HG02938 (cell line): ENCODE results near the gene MEF2C.

Experiments
- ATAC-seq: cut with Tn5 transposase; IDR thresholded peaks from one replicate; pipeline ENCODE4 v1.9.1; 2021; ENCODE audit warnings: mild to moderate bottlenecking, moderate library complexity; ENCODE audit not compliant: unreplicated experiment

MEF2C gene

GRCh38 chr5:88833371-88834130 lies 49.4 kb downstream of the MEF2C start:
- no peak for ATAC-seq

GRCh38 chr5:88831816-88832215 lies 51.2 kb downstream of the MEF2C start:
- no peak for ATAC-seq

- ATAC-seq, result peak; percentile 28
Observed at GRCh38 chr5:88830567-88830966, 52.4 kb downstream of the MEF2C start.

- ATAC-seq, result no peak
Observed at GRCh38 chr5:88829775-88830174, 53.2 kb downstream of the MEF2C start.

- ATAC-seq, result peak; percentile 19
Observed at GRCh38 chr5:88829054-88829453, 53.9 kb downstream of the MEF2C start.

- ATAC-seq, result no peak
Observed at GRCh38 chr5:88827997-88828396, 55.0 kb downstream of the MEF2C start.

- peak; percentile 57 for ATAC-seq
Observed at GRCh38 chr5:88826646-88827585, 56.1 kb downstream of the MEF2C start.

GRCh38 chr5:88825584-88826315 lies 57.2 kb downstream of the MEF2C start:
- ATAC-seq, result no peak

GRCh38 chr5:88824892-88825583 lies 57.9 kb downstream of the MEF2C start:
- ATAC-seq, result no peak

GRCh38 chr5:88824141-88824540 lies 58.8 kb downstream of the MEF2C start:
- ATAC-seq, result no peak

- ATAC-seq, result no peak
Observed at GRCh38 chr5:88823201-88823600, 59.8 kb downstream of the MEF2C start.

GRCh38 chr5:88821161-88821560 lies 61.8 kb downstream of the MEF2C start:
- peak; percentile 35 for ATAC-seq

GRCh38 chr5:88820581-88820980 lies 62.4 kb downstream of the MEF2C start:
- ATAC-seq, result no peak

GRCh38 chr5:88819301-88819999 lies 63.5 kb downstream of the MEF2C start:
- ATAC-seq, result no peak

GRCh38 chr5:88818296-88818695 lies 64.7 kb downstream of the MEF2C start:
- no peak for ATAC-seq

- no peak for ATAC-seq
Observed at GRCh38 chr5:88816195-88816594, 66.8 kb downstream of the MEF2C start.

GRCh38 chr5:88815050-88815789 lies 67.8 kb downstream of the MEF2C start:
- no peak for ATAC-seq

GRCh38 chr5:88813805-88814575 lies 69.0 kb downstream of the MEF2C start:
- no peak for ATAC-seq

GRCh38 chr5:88813244-88813643 lies 69.7 kb downstream of the MEF2C start:
- no peak for ATAC-seq
